H1 (cell line): ENCODE results near the gene PXN. TPM values are rescaled to one million over a fixed set of nuclear protein-coding genes. Genes with fewer than 3 reads are reported as not detected.

ENCODE experiments used
- CTCF ChIA-PET: fragments of 300-600 bp; sonication (Branson Sonifier 250); formaldehyde crosslinking; loops from one replicate; lab custom pipeline; 2021; ENCODE audit not compliant: partially characterized antibody; lab: Charles Lee
- POLR2A ChIA-PET: fragments of 300-600 bp; sonication (Branson Sonifier 250); formaldehyde crosslinking; loops from one replicate; lab custom pipeline; 2021; ENCODE audit warnings: inconsistent platforms; ENCODE audit not compliant: partially characterized antibody; lab: Charles Lee
- DNase-seq, 2 experiments: peaks; one replicate each; pipeline versions ENCODE4 v3.0.0 to v3.0.0-alpha.2; 2010 to 2022; ENCODE audit warnings: low spot score in 2 of 2, low read depth in 1 of 2, mixed read lengths in 1 of 2
- FAIRE-seq: peaks from 2 replicates; lab custom pipeline; 2011; peaks lifted over from hg19 to GRCh38; lab: Jason Lieb, UNC
- H2AFZ ChIP-seq: 2 replicates; pipeline ENCODE4 v1.8.1; 2012; ENCODE audit warnings: low read length, inconsistent platforms
- H2AK5ac ChIP-seq: 2 replicates; pipeline ENCODE4 v1.6.1; 2013; ENCODE audit warnings: low read depth, low read length
- H2BK120ac ChIP-seq: replicated peaks from 2 replicates; pipeline ENCODE3; 2013; ENCODE audit warnings: low read depth, low read length, inconsistent platforms
- H2BK12ac ChIP-seq: 2 replicates; pipeline ENCODE4 v1.6.1; 2013; ENCODE audit warnings: low read depth, low read length
- H2BK15ac ChIP-seq: 2 replicates; pipeline ENCODE4 v1.6.1; 2013; ENCODE audit warnings: low read length
- H2BK20ac ChIP-seq: 2 replicates; pipeline ENCODE4 v1.6.1; 2013; ENCODE audit warnings: low read length
- H2BK5ac ChIP-seq: 2 replicates; pipeline ENCODE4 v1.6.1; 2013; ENCODE audit warnings: low read depth, low read length
- H3K14ac ChIP-seq: 2 replicates; pipeline ENCODE4 v1.6.1; 2013; ENCODE audit warnings: inconsistent platforms; ENCODE audit not compliant: insufficient read length
- H3K18ac ChIP-seq: 2 replicates; pipeline ENCODE4 v1.6.1; 2013; ENCODE audit warnings: low read length; ENCODE audit errors: extremely low read depth
- H3K23ac ChIP-seq: 2 replicates; pipeline ENCODE4 v1.6.1; 2013; ENCODE audit warnings: inconsistent platforms; ENCODE audit not compliant: insufficient read length
- H3K23me2 ChIP-seq: 2 replicates; pipeline ENCODE4 v1.6.1; 2013; ENCODE audit warnings: low read depth, low read length
- H3K27ac ChIP-seq: 2 replicates; pipeline ENCODE4 v1.6.1; 2011; ENCODE audit warnings: low read depth, low read length, inconsistent platforms
- H3K27me3 ChIP-seq, 4 experiments: replicated peaks in 1 of 4; 1 replicate in 1 of 4; 2 replicates in 3 of 4; pipeline versions ENCODE4 v1.6.1 to v1.8.1; 2011 to 2013; ENCODE audit warnings: low read length in 3 of 4, mild to moderate bottlenecking in 3 of 4, inconsistent platforms in 2 of 4, mixed read lengths in 2 of 4, moderate library complexity in 1 of 4; ENCODE audit not compliant: control insufficient read depth in 3 of 4, insufficient read depth in 3 of 4; ENCODE audit errors: extremely low read depth in 1 of 4
- H3K36me3 ChIP-seq, 4 experiments: 2 replicates each; pipeline versions ENCODE4 v1.6.1 to v1.8.1; 2011 to 2013; ENCODE audit warnings: mild to moderate bottlenecking in 4 of 4, low read length in 3 of 4, moderate library complexity in 2 of 4, control low read depth in 1 of 4, inconsistent platforms in 1 of 4; ENCODE audit not compliant: insufficient read depth in 4 of 4, control insufficient read depth in 2 of 4
- H3K4ac ChIP-seq: replicated peaks from 2 replicates; pipeline ENCODE3; 2013; ENCODE audit warnings: low read length, low read depth, mixed read lengths, inconsistent platforms; ENCODE audit not compliant: insufficient read length
- H3K4me1 ChIP-seq, 4 experiments: replicated peaks in 1 of 4; 1 replicate in 1 of 4; 2 replicates in 3 of 4; pipeline versions ENCODE4 v1.6.1 to v1.8.1; 2011 to 2013; ENCODE audit warnings: low read length in 3 of 4, inconsistent platforms in 2 of 4, mixed read lengths in 1 of 4; ENCODE audit not compliant: insufficient read depth in 4 of 4, control insufficient read depth in 3 of 4
- H3K4me2 ChIP-seq, 2 experiments: 2 replicates each; pipeline versions ENCODE4 v1.6.1 to v1.8.1; 2011 to 2013; ENCODE audit warnings: low read depth in 2 of 2, low read length in 2 of 2, control low read depth in 1 of 2, inconsistent platforms in 1 of 2, mild to moderate bottlenecking in 1 of 2; ENCODE audit not compliant: insufficient read depth in 1 of 2
- H3K4me3 ChIP-seq, 4 experiments: fragments of 200-600, 300-600 bp in 1 of 4; sonication (generic), shearing (Covaris generic), sonication (Bioruptor Twin) in 1 of 4; 2 replicates each; pipeline versions ENCODE4 v1.5.1 to v1.8.1; 2011 to 2016; ENCODE audit warnings: low read length in 4 of 4, low read depth in 3 of 4, control low read depth in 2 of 4, inconsistent platforms in 2 of 4, mild to moderate bottlenecking in 2 of 4, mixed read lengths in 1 of 4, moderate library complexity in 1 of 4; ENCODE audit not compliant: insufficient read depth in 2 of 4; ENCODE audit errors: extremely low read depth in 1 of 4
- H3K56ac ChIP-seq: replicated peaks from 2 replicates; pipeline ENCODE3; 2013; ENCODE audit warnings: low read depth, mild to moderate bottlenecking, mixed read lengths, low read length, inconsistent platforms; ENCODE audit not compliant: insufficient read length
- H3K79me1 ChIP-seq: 2 replicates; pipeline ENCODE4 v1.6.1; 2013; ENCODE audit warnings: low read depth, low read length, control low read depth
- H3K79me2 ChIP-seq, 2 experiments: 2 replicates each; pipeline versions ENCODE4 v1.6.1 to v1.8.1; 2012 to 2013; ENCODE audit warnings: low read length in 2 of 2, mild to moderate bottlenecking in 2 of 2, inconsistent platforms in 1 of 2; ENCODE audit not compliant: insufficient read depth in 2 of 2, control insufficient read depth in 1 of 2
- H3K9ac ChIP-seq, 4 experiments: replicated peaks in 1 of 4; 1 replicate in 1 of 4; 2 replicates in 3 of 4; pipeline versions ENCODE4 v1.6.1 to v1.8.1; 2011 to 2013; ENCODE audit warnings: low read depth in 3 of 4, low read length in 3 of 4, control low read depth in 2 of 4, mild to moderate bottlenecking in 2 of 4, moderate library complexity in 2 of 4, inconsistent platforms in 1 of 4; ENCODE audit errors: extremely low read depth in 1 of 4
- H3K9me3 ChIP-seq, 2 experiments: 2 replicates each; pipeline versions ENCODE4 v1.6.1 to v1.8.1; 2012 to 2013; ENCODE audit warnings: mild to moderate bottlenecking in 2 of 2, moderate library complexity in 2 of 2, control low read depth in 1 of 2, inconsistent platforms in 1 of 2, low read depth in 1 of 2, low read length in 1 of 2, mixed read lengths in 1 of 2; ENCODE audit not compliant: insufficient read depth in 2 of 2
- H4K20me1 ChIP-seq, 2 experiments: replicated peaks in 1 of 2; 2 replicates each; pipeline versions ENCODE3 to v1.8.1; 2011 to 2013; ENCODE audit warnings: inconsistent platforms in 2 of 2, low read length in 2 of 2, mild to moderate bottlenecking in 1 of 2; ENCODE audit not compliant: insufficient read depth in 2 of 2, control insufficient read depth in 1 of 2
- H4K5ac ChIP-seq: 2 replicates; pipeline ENCODE4 v1.6.1; 2013; ENCODE audit warnings: low read length, low read depth, mixed read lengths, inconsistent platforms; ENCODE audit not compliant: insufficient read length
- H4K8ac ChIP-seq: 2 replicates; pipeline ENCODE4 v1.8.0; 2013; ENCODE audit warnings: mild to moderate bottlenecking, moderate library complexity, low read length, inconsistent platforms; ENCODE audit not compliant: insufficient read depth; ENCODE audit errors: extremely low read depth
- H4K91ac ChIP-seq: replicated peaks from 2 replicates; pipeline ENCODE3; 2013; ENCODE audit warnings: low read length, mixed read lengths, inconsistent platforms; ENCODE audit not compliant: insufficient read length
- BACH1 ChIP-seq: IDR thresholded peaks from 2 replicates; pipeline ENCODE4 v1.6.1; 2012; ENCODE audit warnings: low read length, improper control_type of control experiment
- EGR1 ChIP-seq: IDR thresholded peaks from 2 replicates; pipeline ENCODE4 v1.6.1; 2011; ENCODE audit warnings: low read depth, low read length, borderline replicate concordance
- RAD21 ChIP-seq, 2 experiments: IDR thresholded peaks in 1 of 2; conservative IDR thresholded peaks in 1 of 2; 2 replicates each; pipeline ENCODE4 v1.6.1; 2011; ENCODE audit warnings: low read depth in 2 of 2, low read length in 2 of 2, improper control_type of control experiment in 1 of 2, inconsistent platforms in 1 of 2, mild to moderate bottlenecking in 1 of 2, moderate library complexity in 1 of 2
- TAF1 ChIP-seq: IDR thresholded peaks from 2 replicates; pipeline ENCODE4 v1.6.1; 2011; ENCODE audit warnings: mild to moderate bottlenecking, low read depth, low read length
- TAF7 ChIP-seq: optimal IDR thresholded peaks from 2 replicates; pipeline ENCODE3; 2011; ENCODE audit warnings: low read depth, mild to moderate bottlenecking, inconsistent platforms, low read length, moderate library complexity, borderline replicate concordance
- ZNF274 ChIP-seq: IDR thresholded peaks from 2 replicates; pipeline ENCODE4 v1.7.0; 2012; ENCODE audit warnings: low read length, borderline replicate concordance; ENCODE audit errors: extremely low read depth
- WGBS, 2 experiments: shearing (Covaris generic) in 1 of 2; methylation state at CpG; one replicate each; pipeline versions ENCODE4 v1.1.6 to v1.1.7; 2013 to 2015; ENCODE audit warnings: low lambda C conversion rate in 2 of 2, mixed read lengths in 2 of 2, inconsistent platforms in 1 of 2, low coverage in 1 of 2, missing lambda C conversion rate in 1 of 2; ENCODE audit not compliant: insufficient replicate concordance in 2 of 2, insufficient coverage in 1 of 2, insufficient read length in 1 of 2; ENCODE audit errors: extremely low coverage in 1 of 2, missing lambda C conversion rate in 1 of 2; 5-methylcytosine and 5-hydroxymethylcytosine counted together
- polyA plus RNA-seq, 7 experiments: library from polyadenylated mRNA; depleted of rRNA in 3 of 7; stranded (reverse) in 5 of 7; unstranded in 2 of 7; fragments of >200 nt in 5 of 7; fragments of 200-250 nt in 2 of 7; gene quantifications; 1 replicate in 5 of 7; 2 replicates in 1 of 7; 4 replicates in 1 of 7; pipeline versions ENCODE4 v1.2.1 to v1.2.3, GENCODE V29; 2011 to 2013; ENCODE audit warnings: missing spikeins in 2 of 7, mixed read lengths in 2 of 7
- total RNA-seq: library from RNA; stranded (reverse); fragmentation: NEBNext Ultra II Directional; extraction: Animal tissue kit (Norgen Biotek cat#: 25700); gene quantifications from 2 replicates; pipeline ENCODE4 v1.2.1, GENCODE V29; 2021
- TF ChIP-seq, protein P1 (sequence below), 3 experiments: IDR thresholded peaks; 1 replicate in 2 of 3; 2 replicates in 1 of 3; pipeline versions ENCODE4 v1.5.1 to v1.6.1; 2011; ENCODE audit warnings: low read length in 3 of 3, mild to moderate bottlenecking in 3 of 3, inconsistent platforms in 2 of 3, low read depth in 1 of 3, moderate library complexity in 1 of 3; ENCODE audit not compliant: insufficient read depth in 1 of 3; ENCODE audit errors: control extremely low read depth in 1 of 3

PXN gene
- total and polyA plus RNA-seq, 2 of the 8 experiments (the other 6 are each of a cell fraction or from before 2014, with no cell fraction given): 51.0 to 105 TPM

DNA sequence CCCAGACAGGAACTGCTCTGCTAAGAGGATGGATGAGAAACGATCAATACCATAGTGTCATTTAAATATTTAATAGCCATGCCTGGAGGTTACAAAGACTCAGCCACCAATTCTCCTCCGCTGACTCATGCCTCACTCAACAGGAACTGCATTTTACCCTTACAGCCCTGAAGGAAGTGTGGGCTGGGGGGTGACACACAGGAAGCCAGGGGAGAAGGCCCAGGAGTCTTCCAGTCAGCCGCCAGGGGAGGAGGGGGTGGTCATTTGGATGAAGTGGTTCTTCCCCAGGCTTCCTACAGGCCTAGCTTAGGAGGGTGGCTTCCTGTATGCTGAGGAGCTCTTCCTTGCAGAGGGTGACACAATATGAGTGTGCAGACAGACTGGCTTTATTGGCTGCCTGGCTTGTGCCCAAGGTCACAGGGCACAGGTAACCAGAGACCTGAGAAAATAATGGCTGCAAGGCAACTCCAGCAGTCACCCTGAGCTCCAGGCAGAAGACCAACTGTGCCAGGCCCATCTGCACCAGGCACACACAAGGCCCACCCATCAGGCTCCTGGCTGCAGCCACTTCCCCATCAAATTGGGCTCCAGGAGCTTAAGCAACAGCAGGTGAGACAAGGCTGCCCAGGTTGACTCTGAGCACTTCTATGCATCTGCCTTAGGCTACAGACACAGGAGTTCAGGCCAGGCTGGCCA is 34.1 kb downstream of the PXN start:
- H4K20me1 ChIP-seq: peaks cover 2 to 7% of the 10 kb centered on the region in 2 experiments
- H3K27me3 ChIP-seq: no peaks in the 10 kb centered on the region
- peak overlapping the region in 1 of 4 experiments; percentile 38; a peak in 3 of 8 replicates for H3K4me3 ChIP-seq
- peak overlapping the region; percentile 82; the same call in 1 of the 2 replicates for H2BK15ac ChIP-seq
- peak overlapping the region; percentile 74 for H3K18ac ChIP-seq
- peak overlapping the region; percentile 74; the same call in 1 of the 2 replicates for H3K27ac ChIP-seq
- POLR2A ChIA-PET: interaction anchor here (0.7 to 88.3 kb wide), 6 partner anchors 12 to 90 kb away, joined by 3 to 4270 read pairs (median 38); partner anchors contain the start of genes GCN1, PXN, RNU4-1 and RNU4-2
- H2BK12ac ChIP-seq: peak overlapping the region; percentile 100
- peak overlapping the region; percentile 85 for H2AK5ac ChIP-seq
- H2BK120ac ChIP-seq: peak overlapping the region; percentile 4
- no peak overlapping the region for H2AFZ ChIP-seq
- H3K79me1 ChIP-seq: peaks cover 8% of the 10 kb centered on the region; the same call in 1 of the 2 replicates
- H3K4me1 ChIP-seq: peaks cover 44 to 78% (median 51%) of the 10 kb centered on the region in 4 experiments
- H3K36me3 ChIP-seq: peaks cover 0 to 2% (median under 1%) of the 10 kb centered on the region in 4 experiments; a peak in 1 of 8 replicates
- no peaks in the 10 kb centered on the region; the same call in 1 of the 2 replicates for H3K23me2 ChIP-seq
- peak overlapping the region; percentile 63; the same call in 1 of the 2 replicates for H4K8ac ChIP-seq
- peak overlapping the region; percentile 100 for H2BK5ac ChIP-seq
- H3K4ac ChIP-seq: peak overlapping the region; percentile 15
- FAIRE-seq (no peak), DNase-seq (peak in 1 of 2 experiments; percentile 84)
- peak overlapping the region; percentile 96; the same call in 1 of the 2 replicates for H2BK20ac ChIP-seq
- no peak overlapping the region for H3K14ac ChIP-seq
- H3K56ac ChIP-seq: no peak overlapping the region
- H3K79me2 ChIP-seq: peaks cover 0 to 58% of the 10 kb centered on the region in 2 experiments; a peak in 2 of 4 replicates
- peak overlapping the region; percentile 40 for H4K5ac ChIP-seq
- peak overlapping the region; percentile 46 to 56 for H3K4me2 ChIP-seq
- 37% methylated on average over 3 of the region's 3 CpGs; no CpG with 5 or more reads in 1 of the 2 experiments for WGBS, 2 experiments
- H3K23ac ChIP-seq: no peak overlapping the region
- no peaks in the 10 kb centered on the region for H3K9me3 ChIP-seq
- peak overlapping the region in 1 of 4 experiments; percentile 35; a peak in 2 of 7 replicates for H3K9ac ChIP-seq
- H4K91ac ChIP-seq: peak overlapping the region; percentile 77
- CTCF ChIA-PET: interaction anchor here (0.8 to 17.8 kb wide), 11 partner anchors 12 to 213 kb away, joined by 3 to 930 read pairs (median 4); partner anchors contain the start of genes PXN, RNU4-1, RNU4-2 and RPLP0
- TF ChIP-seq, protein P1, sequence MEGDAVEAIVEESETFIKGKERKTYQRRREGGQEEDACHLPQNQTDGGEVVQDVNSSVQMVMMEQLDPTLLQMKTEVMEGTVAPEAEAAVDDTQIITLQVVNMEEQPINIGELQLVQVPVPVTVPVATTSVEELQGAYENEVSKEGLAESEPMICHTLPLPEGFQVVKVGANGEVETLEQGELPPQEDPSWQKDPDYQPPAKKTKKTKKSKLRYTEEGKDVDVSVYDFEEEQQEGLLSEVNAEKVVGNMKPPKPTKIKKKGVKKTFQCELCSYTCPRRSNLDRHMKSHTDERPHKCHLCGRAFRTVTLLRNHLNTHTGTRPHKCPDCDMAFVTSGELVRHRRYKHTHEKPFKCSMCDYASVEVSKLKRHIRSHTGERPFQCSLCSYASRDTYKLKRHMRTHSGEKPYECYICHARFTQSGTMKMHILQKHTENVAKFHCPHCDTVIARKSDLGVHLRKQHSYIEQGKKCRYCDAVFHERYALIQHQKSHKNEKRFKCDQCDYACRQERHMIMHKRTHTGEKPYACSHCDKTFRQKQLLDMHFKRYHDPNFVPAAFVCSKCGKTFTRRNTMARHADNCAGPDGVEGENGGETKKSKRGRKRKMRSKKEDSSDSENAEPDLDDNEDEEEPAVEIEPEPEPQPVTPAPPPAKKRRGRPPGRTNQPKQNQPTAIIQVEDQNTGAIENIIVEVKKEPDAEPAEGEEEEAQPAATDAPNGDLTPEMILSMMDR (IDR thresholded peaks at IDR 0.05; ENCODE audit: control extremely low read depth in 1 of 3, insufficient read depth in 1 of 3, low read depth in 1 of 3, low read length in 3 of 3): peak in 1 of 3 experiments; percentile 3; a peak in 2 of 4 replicates
- TF ChIP-seq TAF1 (0 out of 2 replicates have a peak, but pooled peaks have one; percentile 41), ZNF274 (no peak), TAF7 (peak; percentile 20), RAD21 (IDR thresholded peaks at IDR 0.05 in 1 of 2, conservative IDR thresholded peaks at IDR 0.05 in 1 of 2; ENCODE audit: low read depth in 2 of 2, low read length in 2 of 2) (0 out of 4 replicates have a peak, but pooled peaks of 1 of the 2 experiments have one; percentile 1), BACH1 (peak; percentile 58), EGR1 (peak; percentile 41; the same call in 1 of the 2 replicates)
